ACC112 (cell line): ENCODE results near the gene ADRM1.

ENCODE experiments used
- H2AFZ ChIP-seq: fragments of 200-600 bp; sonication (generic); one replicate; pipeline ENCODE4 v1.6.0; 2017; ENCODE audit warnings: antibody characterized with exemption, low read length; ENCODE audit not compliant: unreplicated experiment
- H3K27ac ChIP-seq: fragments of 200-600 bp; sonication (generic); 2 replicates; pipeline ENCODE4 v1.5.1; 2014; ENCODE audit warnings: low read depth, mild to moderate bottlenecking, antibody characterized with exemption, low read length, moderate library complexity
- H3K27me3 ChIP-seq: fragments of 200-600 bp; sonication (generic); 2 replicates; pipeline ENCODE4 v1.6.1; 2014; ENCODE audit warnings: mild to moderate bottlenecking, antibody characterized with exemption, low read length, moderate library complexity, mixed read lengths; ENCODE audit not compliant: insufficient read depth
- H3K36me3 ChIP-seq: fragments of 200-600 bp; sonication (generic); 2 replicates; pipeline ENCODE4 v1.6.1; 2016; ENCODE audit warnings: mild to moderate bottlenecking, antibody characterized with exemption, low read length, moderate library complexity, mixed read lengths; ENCODE audit not compliant: insufficient read depth
- H3K4me1 ChIP-seq: fragments of 200-600 bp; sonication (generic); one replicate; pipeline ENCODE4 v1.6.1; 2016; ENCODE audit warnings: low read length, mixed read lengths; ENCODE audit not compliant: insufficient read depth, unreplicated experiment, control insufficient read depth
- H3K4me3 ChIP-seq: fragments of 200-600 bp; sonication (generic); 2 replicates; pipeline ENCODE4 v1.5.1; 2014; ENCODE audit warnings: mild to moderate bottlenecking, low read depth, low read length
- H3K79me2 ChIP-seq: fragments of 200-600 bp; sonication (generic); one replicate; pipeline ENCODE4 v1.6.0; 2016; ENCODE audit warnings: low read length; ENCODE audit not compliant: control insufficient read depth, unreplicated experiment, insufficient read depth

The ADRM1 gene

DNA sequence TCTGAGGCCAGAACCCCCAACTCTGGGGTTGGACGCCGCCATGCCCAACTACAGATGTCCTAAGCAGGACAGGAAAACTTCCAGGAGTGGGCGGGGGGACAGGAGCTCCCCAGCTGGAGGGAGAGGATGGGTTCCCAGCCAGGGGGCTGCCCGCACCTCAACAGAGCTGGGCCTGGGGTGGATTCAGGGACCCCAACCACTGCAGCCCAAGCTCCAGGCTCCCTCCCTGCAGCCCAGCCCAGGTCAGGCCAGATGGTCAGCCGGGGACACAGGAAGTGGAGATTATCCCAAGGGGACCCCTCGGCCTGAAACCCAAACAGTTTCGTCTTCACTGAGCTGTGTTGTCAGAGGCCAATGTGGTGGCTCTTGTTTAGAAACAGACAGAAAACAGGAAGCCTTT, 54.9 kb downstream of the ADRM1 start:
- no peaks in the 10 kb centered on the region for H3K27me3 ChIP-seq
- H3K79me2 ChIP-seq: no peaks in the 10 kb centered on the region
- H2AFZ ChIP-seq: no peak overlapping the region
- H3K27ac ChIP-seq: peak overlapping the region; percentile 67; the same call in 1 of the 2 replicates
- H3K4me3 ChIP-seq: peak overlapping the region; percentile 18
- H3K4me1 ChIP-seq: peaks cover 65% of the 10 kb centered on the region
- no peaks in the 10 kb centered on the region for H3K36me3 ChIP-seq
